AG10803 (cell line): ENCODE data around the gene MEGF9.
"Not testable (repeated sequence)": the region's sequence is repeated elsewhere in the genome, so short reads cannot be mapped to it uniquely, and the experiment has no call there.

Source experiments
- DNase-seq: peaks from one replicate; pipeline ENCODE4 v3.0.0; 2010; ENCODE audit warnings: low read depth
- H3K4me3 ChIP-seq: 2 replicates; pipeline ENCODE4 v1.5.1; 2011; ENCODE audit warnings: mild to moderate bottlenecking, low read length, control low read depth
- CTCF ChIP-seq: conservative IDR thresholded peaks from 2 replicates; pipeline ENCODE4 v1.5.1; 2011; ENCODE audit warnings: mild to moderate bottlenecking, low read length, control low read depth, inconsistent platforms

The MEGF9 gene

GRCh38 chr9:120652934-120653333, 61.3 kb downstream of the MEGF9 start:
- DNase-seq = no peak
- H3K4me3 ChIP-seq = no peak overlapping the region
- TF ChIP-seq CTCF = no peak

GRCh38 chr9:120650352-120650751, 63.9 kb downstream of the MEGF9 start:
- no peak for TF ChIP-seq CTCF
- no peak for DNase-seq
- no peak overlapping the region for H3K4me3 ChIP-seq

- no peak for DNase-seq
- TF ChIP-seq CTCF = no peak
Observed at GRCh38 chr9:120648581-120649197, 65.6 kb downstream of the MEGF9 start.

GRCh38 chr9:120646948-120647347, 67.3 kb downstream of the MEGF9 start:
- no peak for TF ChIP-seq CTCF
- DNase-seq = no peak
- no peak overlapping the region for H3K4me3 ChIP-seq

More at GRCh38 chr9:120648581-120649197, 65.6 kb downstream of the MEGF9 start:
- no peak overlapping the region for H3K4me3 ChIP-seq

GRCh38 chr9:120645760-120646159, 68.5 kb downstream of the MEGF9 start:
- no peak overlapping the region for H3K4me3 ChIP-seq
- no peak for TF ChIP-seq CTCF
- DNase-seq = no peak

- DNase-seq = no peak
- TF ChIP-seq CTCF = no peak
- H3K4me3 ChIP-seq = no peak overlapping the region
Observed at GRCh38 chr9:120643061-120643460, 71.2 kb downstream of the MEGF9 start.

GRCh38 chr9:120642129-120642770, 72.0 kb downstream of the MEGF9 start:
- DNase-seq = no peak
- TF ChIP-seq CTCF = no peak
- no peak overlapping the region for H3K4me3 ChIP-seq

GRCh38 chr9:120640874-120641273, 73.4 kb downstream of the MEGF9 start:
- not testable (repeated sequence) for H3K4me3 ChIP-seq, DNase-seq
